HTR-8/SVneo (cell line): Measurements from ENCODE around the gene CSTF3.
"Not testable (repeated sequence)": the region's sequence is repeated elsewhere in the genome, so short reads cannot be mapped to it uniquely, and the experiment has no call there.

ENCODE experiments used
- DNase-seq: peaks from one replicate; pipeline ENCODE4 v3.0.0; 2011; ENCODE audit warnings: low spot score, mixed read lengths; ENCODE audit not compliant: insufficient read length
- FAIRE-seq: peaks from 2 replicates; lab custom pipeline; 2011; peaks lifted over from hg19 to GRCh38; lab: Jason Lieb, UNC

CSTF3 gene

GRCh38 chr11:33048701-33049100 lies 112.6 kb downstream of the CSTF3 start:
- not testable (repeated sequence) for FAIRE-seq

GRCh38 chr11:33045551-33046255 lies 115.6 kb downstream of the CSTF3 start:
- DNase-seq (no peak), FAIRE-seq (no peak)

More at GRCh38 chr11:33048701-33049100, 112.6 kb downstream of the CSTF3 start:
- not testable (repeated sequence) for DNase-seq

- FAIRE-seq = no peak
- DNase-seq = no peak
Observed at GRCh38 chr11:33044285-33044756, 117.0 kb downstream of the CSTF3 start.

- FAIRE-seq (no peak), DNase-seq (no peak)
Observed at GRCh38 chr11:33043221-33043830, 118.0 kb downstream of the CSTF3 start.

GRCh38 chr11:33040862-33041453 lies 120.3 kb downstream of the CSTF3 start:
- DNase-seq (no peak), FAIRE-seq (no peak)

- no peak for FAIRE-seq
- no peak for DNase-seq
Observed at GRCh38 chr11:33040033-33040861, 121.0 kb downstream of the CSTF3 start.

GRCh38 chr11:33039274-33040032 lies 121.8 kb downstream of the CSTF3 start, which contains the start of gene TCP11L1:
TCP11L1 (plus strand) TSS chr11:33039572; CDS start chr11:33043774, 4,202 bp downstream.
- FAIRE-seq (peak; percentile 68), DNase-seq (peak; percentile 66)

DNA sequence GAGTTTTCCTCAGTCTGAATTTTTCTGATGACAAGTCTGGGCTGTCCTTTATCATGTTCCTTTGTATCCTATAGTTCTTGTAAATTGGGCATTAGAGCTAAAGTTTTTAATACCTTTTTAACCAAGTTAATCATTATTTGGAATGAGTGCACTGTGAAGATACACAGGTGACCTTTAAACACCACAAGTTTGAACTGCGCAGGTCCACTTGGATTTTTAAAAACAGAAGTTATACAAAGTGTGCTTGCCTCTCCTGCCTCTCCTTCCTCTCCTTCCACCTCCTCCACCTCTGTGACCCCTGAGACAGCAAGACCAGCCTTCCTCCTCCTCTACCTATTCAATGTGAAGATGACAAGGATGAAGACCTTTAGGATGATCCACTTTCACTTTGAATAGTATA lies 126.3 kb downstream of the CSTF3 start:
- FAIRE-seq (no peak), DNase-seq (no peak)
